Stimulated activated memory B cell treated with anti-CD40 and anti-IgM and Interleukin-4, amounts not matched to agents 10 μg/mL and 1 μg/mL and 100 μg/mL, for 72 hours (primary cell): Measurements from ENCODE around the gene POLA1.
"Not testable (repeated sequence)": the region's sequence is repeated elsewhere in the genome, so short reads cannot be mapped to it uniquely, and the experiment has no call there.

Experiments used
- ATAC-seq: fragments of 150-1000 bp; cut with Tn5 transposase; 2 replicates; pipeline ENCODE4 v1.10.0; 2021
- H3K27ac Mint-ChIP-seq: one replicate; pipeline ENCODE4 v1.8.0; 2022; ENCODE audit warnings: mild to moderate bottlenecking, mixed read lengths
- H3K27me3 Mint-ChIP-seq: one replicate; pipeline ENCODE4 v1.8.0; 2022; ENCODE audit warnings: mixed read lengths
- H3K36me3 Mint-ChIP-seq: one replicate; pipeline ENCODE4 v1.8.0; 2022; ENCODE audit warnings: mixed read lengths
- H3K4me1 Mint-ChIP-seq: one replicate; pipeline ENCODE4 v1.8.0; 2022; ENCODE audit warnings: mixed read lengths
- H3K4me3 Mint-ChIP-seq: one replicate; pipeline ENCODE4 v1.8.0; 2022; ENCODE audit warnings: mild to moderate bottlenecking, moderate library complexity, mixed read lengths
- H3K9me3 Mint-ChIP-seq: one replicate; pipeline ENCODE4 v1.8.0; 2022; ENCODE audit warnings: mixed read lengths

POLA1 gene

DNA sequence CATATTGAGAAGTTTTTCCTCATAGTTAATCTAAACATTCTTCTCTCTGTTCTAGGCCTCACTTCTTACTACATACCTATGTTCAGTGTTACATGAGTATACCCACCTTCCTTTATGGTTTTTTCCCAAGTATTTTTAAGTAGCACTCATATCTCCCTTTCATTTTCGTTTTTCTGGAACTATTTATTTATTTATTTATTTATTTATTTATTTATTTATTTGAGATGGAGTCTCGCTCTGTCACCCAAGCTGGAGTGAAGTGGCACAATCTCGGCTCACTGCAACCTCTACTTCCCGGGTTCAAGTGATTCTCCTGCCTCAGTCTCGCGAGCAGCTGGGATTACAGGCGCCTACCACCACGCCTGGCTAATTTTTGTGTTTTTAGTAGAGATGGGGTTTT, 170.1 kb downstream of the POLA1 start:
- H3K4me1 Mint-ChIP-seq, H3K4me3 Mint-ChIP-seq, H3K27me3 Mint-ChIP-seq, H3K27ac Mint-ChIP-seq, ATAC-seq, H3K9me3 Mint-ChIP-seq: not testable (repeated sequence)
- H3K36me3 Mint-ChIP-seq, result peaks cover 12% of the 10 kb centered on the region

GRCh38 chrX:24870143-24870542, 176.4 kb downstream of the POLA1 start:
- Mint-ChIP-seq H3K4me3 (no peak overlapping the region), H3K36me3 (peaks cover 11% of the 10 kb centered on the region), H3K9me3 (no peaks in the 10 kb centered on the region), H3K27ac (no peak overlapping the region), H3K27me3 (no peaks in the 10 kb centered on the region), H3K4me1 (no peaks in the 10 kb centered on the region)
- no peak for ATAC-seq

DNA sequence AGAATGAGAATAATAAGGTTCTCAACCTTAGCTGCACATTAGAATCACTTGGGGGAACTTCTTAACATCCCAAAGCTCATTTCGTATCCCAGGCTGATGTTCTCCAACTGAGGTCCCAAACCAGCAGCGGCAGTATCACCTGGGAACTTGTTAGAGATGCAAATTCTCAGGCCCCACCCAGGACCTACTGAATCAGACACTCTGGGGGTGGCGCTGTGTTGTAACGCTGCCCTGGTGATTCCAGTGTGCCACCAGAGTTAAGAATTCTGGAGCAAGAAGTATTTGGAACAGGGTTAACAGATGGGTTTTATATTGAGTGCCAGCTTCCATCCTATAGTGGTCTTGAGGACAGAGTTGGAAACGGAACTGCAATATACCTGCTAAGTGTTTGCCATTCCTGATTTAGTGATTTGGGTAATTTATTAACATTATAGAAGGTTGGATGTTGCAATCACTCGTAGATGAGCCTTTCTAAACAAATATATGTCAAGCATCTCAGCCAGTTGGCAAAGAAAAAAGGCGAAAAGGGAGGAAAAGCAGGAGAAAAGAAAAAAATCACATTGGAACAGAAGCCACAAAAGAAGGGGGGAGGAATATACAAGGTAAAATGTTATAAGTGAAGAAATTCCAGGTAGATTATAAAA, 181.0 kb downstream of the POLA1 start:
- Mint-ChIP-seq H3K9me3 (no peaks in the 10 kb centered on the region), H3K27ac (no peak overlapping the region), H3K36me3 (peaks cover 2% of the 10 kb centered on the region), H3K4me1 (no peaks in the 10 kb centered on the region), H3K4me3 (no peak overlapping the region), H3K27me3 (no peaks in the 10 kb centered on the region)
- no peak for ATAC-seq

GRCh38 chrX:24876530-24877287, 183.0 kb downstream of the POLA1 start:
- Mint-ChIP-seq H3K4me3 (no peak overlapping the region), H3K9me3 (no peaks in the 10 kb centered on the region), H3K36me3 (peaks cover 5% of the 10 kb centered on the region), H3K27ac (no peak overlapping the region), H3K4me1 (no peaks in the 10 kb centered on the region), H3K27me3 (no peaks in the 10 kb centered on the region)
- no peak for ATAC-seq

DNA sequence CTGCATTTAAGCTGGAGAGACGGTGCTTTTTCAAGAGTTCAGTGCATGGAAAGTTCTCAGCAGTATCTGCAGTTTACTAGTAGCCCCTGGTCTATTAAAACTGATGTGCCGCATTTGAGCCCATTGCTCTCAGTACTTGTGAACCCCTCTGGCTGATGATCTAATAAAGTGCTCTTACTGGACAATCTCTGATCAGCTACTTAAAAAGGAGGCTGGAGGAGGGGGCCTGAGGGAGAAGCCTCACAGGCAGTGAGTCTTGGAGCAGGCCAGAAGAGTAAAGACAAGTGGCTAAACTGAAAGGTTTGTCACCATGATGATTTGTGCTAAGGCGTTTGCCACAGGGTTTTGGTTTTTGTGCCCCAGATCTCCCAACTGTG, 183.6 kb downstream of the POLA1 start:
- Mint-ChIP-seq H3K4me1 (no peaks in the 10 kb centered on the region), H3K36me3 (peaks cover 9% of the 10 kb centered on the region), H3K27ac (no peak overlapping the region), H3K4me3 (no peak overlapping the region), H3K27me3 (no peaks in the 10 kb centered on the region), H3K9me3 (no peaks in the 10 kb centered on the region)
- no peak for ATAC-seq

DNA sequence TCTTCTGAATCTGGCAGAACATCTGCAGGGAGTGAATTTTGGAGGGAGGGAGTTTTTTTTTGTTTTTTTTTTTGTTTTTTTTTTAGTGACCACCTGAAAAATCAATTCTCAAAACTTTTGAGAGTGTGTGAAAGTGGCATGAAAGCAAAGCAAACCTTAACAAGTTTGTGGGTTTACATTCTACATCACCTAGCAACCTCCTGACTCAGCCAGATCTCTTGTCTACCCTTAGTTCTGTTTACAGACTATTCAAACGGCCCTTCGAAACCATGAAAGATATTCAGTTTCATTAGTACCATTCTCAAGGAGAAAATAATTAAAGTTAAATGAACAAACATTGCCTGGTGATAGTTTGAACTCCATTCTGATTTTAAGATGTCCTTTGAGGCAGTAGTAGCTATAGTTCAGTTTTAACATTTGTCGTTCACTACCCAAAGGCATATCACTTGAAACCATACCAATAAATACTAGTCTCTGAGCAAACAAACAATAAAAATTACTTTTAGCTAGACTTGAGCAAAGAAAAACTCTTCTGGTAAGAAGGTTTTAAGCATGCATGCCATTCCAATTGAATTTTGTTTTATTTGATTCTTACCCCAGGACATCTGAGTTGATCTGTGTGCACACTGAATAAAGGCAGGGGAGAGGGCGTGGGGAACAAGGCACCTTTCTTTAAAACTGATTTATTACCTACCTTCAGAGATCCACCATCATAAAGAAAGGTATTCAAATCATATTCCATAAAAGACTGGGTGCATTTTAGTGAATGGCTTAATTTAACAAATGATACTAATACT, 184.3 kb downstream of the POLA1 start:
- Mint-ChIP-seq H3K9me3 (no peaks in the 10 kb centered on the region), H3K36me3 (peaks cover 9% of the 10 kb centered on the region), H3K4me3 (no peak overlapping the region), H3K27me3 (no peaks in the 10 kb centered on the region), H3K4me1 (no peaks in the 10 kb centered on the region), H3K27ac (no peak overlapping the region)
- ATAC-seq, result no peak

GRCh38 chrX:24879679-24880078, 186.0 kb downstream of the POLA1 start:
- no peaks in the 10 kb centered on the region for H3K27me3 Mint-ChIP-seq
- H3K27ac Mint-ChIP-seq, result no peak overlapping the region
- ATAC-seq, result no peak
- peaks cover 9% of the 10 kb centered on the region for H3K36me3 Mint-ChIP-seq
- H3K4me3 Mint-ChIP-seq, result no peak overlapping the region
- H3K4me1 Mint-ChIP-seq, result no peaks in the 10 kb centered on the region
- H3K9me3 Mint-ChIP-seq, result no peaks in the 10 kb centered on the region

DNA sequence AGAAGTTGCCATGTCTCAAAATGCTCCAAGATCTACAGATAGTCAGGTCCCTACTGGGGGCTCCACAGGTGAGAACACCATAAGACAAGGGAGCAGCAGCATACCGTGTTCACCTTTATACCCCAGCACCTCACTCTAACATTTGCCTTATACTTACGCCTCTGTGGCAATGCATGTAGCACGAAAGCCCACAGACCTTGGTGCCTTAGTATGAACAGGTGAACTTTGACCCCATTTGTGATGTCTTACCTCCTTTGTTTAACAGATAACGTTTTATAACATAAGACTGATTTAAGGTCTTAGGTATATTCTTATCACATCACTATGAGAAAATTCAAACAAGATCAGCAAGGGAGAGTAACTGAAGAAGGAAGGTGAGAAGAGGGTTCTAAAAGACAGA, 193.2 kb downstream of the POLA1 start:
- H3K9me3 Mint-ChIP-seq, result no peaks in the 10 kb centered on the region
- ATAC-seq, result no peak
- no peak overlapping the region for H3K27ac Mint-ChIP-seq
- peaks cover 16% of the 10 kb centered on the region for H3K36me3 Mint-ChIP-seq
- no peaks in the 10 kb centered on the region for H3K27me3 Mint-ChIP-seq
- no peak overlapping the region for H3K4me3 Mint-ChIP-seq
- H3K4me1 Mint-ChIP-seq, result no peaks in the 10 kb centered on the region

GRCh38 chrX:24890677-24891076, 197.0 kb downstream of the POLA1 start:
- no peaks in the 10 kb centered on the region for H3K27me3 Mint-ChIP-seq
- ATAC-seq, result no peak
- no peaks in the 10 kb centered on the region for H3K4me1 Mint-ChIP-seq

DNA sequence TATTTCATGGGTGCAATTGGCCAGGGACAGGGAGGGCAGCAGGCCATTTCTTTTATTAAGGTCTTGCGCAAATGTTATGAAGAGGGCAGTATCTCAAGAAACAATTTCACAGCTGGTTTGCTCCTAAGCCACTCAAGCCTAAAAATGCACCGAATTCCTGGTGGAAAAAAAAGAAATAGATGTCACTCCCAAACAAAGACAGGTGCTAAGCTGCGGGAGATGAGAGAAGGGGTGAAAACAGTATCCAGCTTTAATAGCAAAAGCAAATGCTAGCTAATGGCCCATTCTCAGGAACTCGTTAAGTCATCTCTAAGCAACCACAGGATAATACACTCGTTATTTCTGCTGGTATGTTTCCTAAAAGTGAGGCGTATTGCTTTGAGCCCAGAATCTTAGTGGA, 205.7 kb downstream of the POLA1 start:
- no peak for ATAC-seq
- Mint-ChIP-seq H3K27me3 (no peaks in the 10 kb centered on the region), H3K4me1 (no peaks in the 10 kb centered on the region), H3K9me3 (no peaks in the 10 kb centered on the region), H3K36me3 (peaks cover 48% of the 10 kb centered on the region), H3K27ac (no peak overlapping the region), H3K4me3 (no peak overlapping the region)

More at GRCh38 chrX:24890677-24891076, 197.0 kb downstream of the POLA1 start:
- H3K36me3 Mint-ChIP-seq, result peaks cover 26% of the 10 kb centered on the region
- no peak overlapping the region for H3K4me3 Mint-ChIP-seq
- no peak overlapping the region for H3K27ac Mint-ChIP-seq
- H3K9me3 Mint-ChIP-seq, result no peaks in the 10 kb centered on the region

- H3K36me3 Mint-ChIP-seq, result peaks cover 47% of the 10 kb centered on the region
- ATAC-seq, result no peak
- H3K9me3 Mint-ChIP-seq, result no peaks in the 10 kb centered on the region
- H3K27ac Mint-ChIP-seq, result no peak overlapping the region
- H3K4me3 Mint-ChIP-seq, result no peak overlapping the region
- no peaks in the 10 kb centered on the region for H3K27me3 Mint-ChIP-seq
- H3K4me1 Mint-ChIP-seq, result no peaks in the 10 kb centered on the region
These were observed 206.5 kb downstream of the POLA1 start for GRCh38 chrX:24900234-24900633.

GRCh38 chrX:24902806-24903205, 209.1 kb downstream of the POLA1 start:
- H3K9me3 Mint-ChIP-seq, result no peaks in the 10 kb centered on the region
- no peak overlapping the region for H3K4me3 Mint-ChIP-seq
- H3K27ac Mint-ChIP-seq, result no peak overlapping the region
- no peaks in the 10 kb centered on the region for H3K27me3 Mint-ChIP-seq
- ATAC-seq, result no peak
- no peaks in the 10 kb centered on the region for H3K4me1 Mint-ChIP-seq
- H3K36me3 Mint-ChIP-seq, result peaks cover 43% of the 10 kb centered on the region

DNA sequence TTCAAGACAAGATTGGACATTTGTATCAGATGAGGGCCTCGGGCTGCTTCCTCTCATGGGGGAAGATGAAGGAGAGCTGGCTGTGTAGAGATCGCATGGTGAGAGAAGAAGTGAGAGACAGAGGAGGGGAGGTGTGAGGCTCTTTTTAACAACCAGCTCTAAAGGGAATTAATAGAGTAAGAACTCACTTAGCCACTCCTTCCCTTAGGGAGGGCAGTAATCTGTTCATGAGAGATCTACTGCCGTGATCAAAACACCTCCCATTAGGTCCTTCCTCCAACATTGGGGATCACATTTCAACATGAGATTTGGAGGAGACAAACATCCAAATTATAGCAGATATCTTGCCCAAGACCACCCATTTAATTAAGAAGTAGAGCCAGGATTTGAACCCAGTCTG, 225.0 kb downstream of the POLA1 start:
- no peak overlapping the region for H3K4me3 Mint-ChIP-seq
- H3K27ac Mint-ChIP-seq, result no peak overlapping the region
- ATAC-seq, result no peak
- H3K27me3 Mint-ChIP-seq, result no peaks in the 10 kb centered on the region
- H3K4me1 Mint-ChIP-seq, result no peaks in the 10 kb centered on the region
- H3K9me3 Mint-ChIP-seq, result no peaks in the 10 kb centered on the region
- H3K36me3 Mint-ChIP-seq, result peaks cover 9% of the 10 kb centered on the region

GRCh38 chrX:24920769-24921168, 227.1 kb downstream of the POLA1 start:
- H3K9me3 Mint-ChIP-seq, result no peaks in the 10 kb centered on the region

DNA sequence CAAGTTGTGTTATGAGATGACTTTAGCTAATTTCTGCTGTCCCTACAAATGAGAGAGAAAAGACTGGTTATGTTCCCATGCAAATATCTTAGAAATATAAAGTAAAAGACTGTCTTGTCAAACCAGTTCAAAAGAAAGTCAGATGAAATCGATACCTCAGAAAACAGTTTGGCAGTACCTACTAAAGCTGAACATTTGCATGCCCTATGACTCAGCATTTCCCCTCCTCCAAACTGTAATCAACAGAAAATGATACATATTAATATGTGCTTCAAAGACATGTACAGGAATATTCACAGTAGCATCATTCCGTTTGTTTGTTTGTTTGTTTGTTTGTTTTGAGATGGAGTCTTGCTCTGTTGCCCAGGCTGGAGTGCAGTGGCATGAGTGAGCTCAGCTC, 231.7 kb downstream of the POLA1 start:
- Mint-ChIP-seq H3K36me3 (peaks cover 21% of the 10 kb centered on the region), H3K9me3 (no peaks in the 10 kb centered on the region), H3K27ac (no peak overlapping the region), H3K4me1 (no peaks in the 10 kb centered on the region), H3K27me3 (no peaks in the 10 kb centered on the region), H3K4me3 (no peak overlapping the region)
- ATAC-seq, result no peak

More at GRCh38 chrX:24920769-24921168, 227.1 kb downstream of the POLA1 start:
- ATAC-seq, result no peak
- Mint-ChIP-seq H3K36me3 (peaks cover 24% of the 10 kb centered on the region), H3K4me3 (no peak overlapping the region), H3K27me3 (no peaks in the 10 kb centered on the region), H3K27ac (no peak overlapping the region), H3K4me1 (no peaks in the 10 kb centered on the region)

DNA sequence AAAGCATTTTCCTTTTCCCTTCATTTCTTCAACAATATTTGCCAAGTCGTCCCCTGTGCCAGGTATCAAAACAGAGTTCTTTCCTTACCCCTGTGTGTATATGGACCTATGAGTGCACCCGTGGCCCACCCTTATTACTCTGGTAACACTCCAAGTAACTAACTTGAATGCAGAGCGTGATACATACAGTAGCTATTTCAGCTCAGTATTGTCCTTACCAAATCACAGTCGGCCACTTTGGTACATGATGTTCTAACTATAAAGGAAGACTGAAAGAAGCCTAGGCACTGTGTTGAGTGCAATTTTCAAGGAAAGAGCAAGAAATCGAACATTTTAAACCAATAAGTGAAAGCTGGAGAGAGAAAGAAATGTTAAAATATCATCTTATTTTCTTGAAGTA, 233.7 kb downstream of the POLA1 start:
- Mint-ChIP-seq H3K36me3 (peaks cover 21% of the 10 kb centered on the region), H3K4me1 (no peaks in the 10 kb centered on the region), H3K27ac (no peak overlapping the region), H3K9me3 (no peaks in the 10 kb centered on the region), H3K27me3 (no peaks in the 10 kb centered on the region), H3K4me3 (no peak overlapping the region)
- ATAC-seq, result no peak
